Measurements from ENCODE around the gene CD48. TPM values are rescaled to one million over a fixed set of nuclear protein-coding genes. Genes with fewer than 3 reads are reported as not detected.

Gene CD48
- total RNA-seq, 1 donor from 2014 or later, result 0.56 TPM

GRCh38 chr1:160750608-160751007, 39.0 kb upstream of the CD48 start:
- H3K9me3 Mint-ChIP-seq, result no peaks in the 10 kb centered on the region
- H3K27me3 Mint-ChIP-seq (ENCODE audit: low read depth), result peaks cover 19% of the 10 kb centered on the region
- H3K27ac Mint-ChIP-seq, result no peak overlapping the region
- no peak overlapping the region for H3K4me3 Mint-ChIP-seq
- peaks cover 30% of the 10 kb centered on the region for H3K4me1 Mint-ChIP-seq
- no peak for DNase-seq (ENCODE audit: low spot score in 2 of 2, unreplicated experiment in 2 of 2)
- no peaks in the 10 kb centered on the region for H3K36me3 Mint-ChIP-seq
- no peak for TF ChIP-seq CTCF (IDR thresholded peaks at IDR 0.05; ENCODE audit: unreplicated experiment)

- H3K9me3 Mint-ChIP-seq, result no peaks in the 10 kb centered on the region
- no peak overlapping the region for H3K4me3 Mint-ChIP-seq
- DNase-seq (ENCODE audit: low spot score in 2 of 2, unreplicated experiment in 2 of 2), result no peak
- H3K27me3 Mint-ChIP-seq (ENCODE audit: low read depth), result peaks cover 19% of the 10 kb centered on the region
- H3K27ac Mint-ChIP-seq, result no peak overlapping the region
- TF ChIP-seq CTCF (IDR thresholded peaks at IDR 0.05; ENCODE audit: unreplicated experiment), result no peak
- no peaks in the 10 kb centered on the region for H3K36me3 Mint-ChIP-seq
- peaks cover 30% of the 10 kb centered on the region for H3K4me1 Mint-ChIP-seq
Observed at GRCh38 chr1:160748878-160749269, 37.3 kb upstream of the CD48 start.

- Mint-ChIP-seq H3K9me3 (no peaks in the 10 kb centered on the region), H3K36me3 (no peaks in the 10 kb centered on the region), H3K27ac (no peak overlapping the region), H3K4me1 (peaks cover 24% of the 10 kb centered on the region), H3K4me3 (no peak overlapping the region), H3K27me3 (ENCODE audit: low read depth) (peaks cover 19% of the 10 kb centered on the region)
- no peak for TF ChIP-seq CTCF (IDR thresholded peaks at IDR 0.05; ENCODE audit: unreplicated experiment)
- DNase-seq (ENCODE audit: low spot score in 2 of 2, unreplicated experiment in 2 of 2), result no peak
Observed at GRCh38 chr1:160748181-160748877, 36.7 kb upstream of the CD48 start.

GRCh38 chr1:160747717-160748116, 36.1 kb upstream of the CD48 start:
- Mint-ChIP-seq H3K4me3 (no peak overlapping the region), H3K27ac (no peak overlapping the region), H3K36me3 (no peaks in the 10 kb centered on the region), H3K4me1 (peaks cover 18% of the 10 kb centered on the region), H3K9me3 (no peaks in the 10 kb centered on the region), H3K27me3 (ENCODE audit: low read depth) (peaks cover 19% of the 10 kb centered on the region)
- DNase-seq (ENCODE audit: low spot score in 2 of 2, unreplicated experiment in 2 of 2), result no peak
- no peak for TF ChIP-seq CTCF (IDR thresholded peaks at IDR 0.05; ENCODE audit: unreplicated experiment)

- no peak for TF ChIP-seq CTCF (IDR thresholded peaks at IDR 0.05; ENCODE audit: unreplicated experiment)
Observed at GRCh38 chr1:160746836-160747500, 35.3 kb upstream of the CD48 start.

More at GRCh38 chr1:160746836-160747500, 35.3 kb upstream of the CD48 start:
- Mint-ChIP-seq H3K36me3 (no peaks in the 10 kb centered on the region), H3K4me3 (no peak overlapping the region), H3K27ac (no peak overlapping the region), H3K9me3 (no peaks in the 10 kb centered on the region), H3K4me1 (peaks cover 11% of the 10 kb centered on the region), H3K27me3 (ENCODE audit: low read depth) (peaks cover 17% of the 10 kb centered on the region)
- DNase-seq (ENCODE audit: low spot score in 2 of 2, unreplicated experiment in 2 of 2), result no peak
